GM11168 (cell line): Measurements from ENCODE around the gene PPP4R3B.
"Not testable (repeated sequence)": the region's sequence is repeated elsewhere in the genome, so short reads cannot be mapped to it uniquely, and the experiment has no call there.

ENCODE experiments used
- in situ Hi-C: fragments of 300-500 bp; cut with MboI; formaldehyde crosslinking; loops from one replicate; pipeline ENCODE4 v1.12.0; 2022; ENCODE audit warnings: low sequenced_read_pairs; ENCODE audit not compliant: unreplicated experiment

The PPP4R3B gene

GRCh38 chr2:55598056-55598795, 19.2 kb downstream of the PPP4R3B start:
- in situ Hi-C loops, result no loop called here

- in situ Hi-C loops, result not testable (repeated sequence)
Measured at GRCh38 chr2:55596795-55597194, 20.6 kb downstream of the PPP4R3B start.

- in situ Hi-C loops, result no loop called here
Measured at GRCh38 chr2:55595536-55595935, 21.9 kb downstream of the PPP4R3B start.

GRCh38 chr2:55592130-55592529, 25.3 kb downstream of the PPP4R3B start:
- in situ Hi-C loops, result no loop called here

- in situ Hi-C loops, result no loop called here
Measured at GRCh38 chr2:55590810-55591440, 26.5 kb downstream of the PPP4R3B start.

- in situ Hi-C loops, result no loop called here
Measured at GRCh38 chr2:55585451-55586080, 31.9 kb downstream of the PPP4R3B start.

GRCh38 chr2:55581874-55582547, 35.4 kb downstream of the PPP4R3B start:
- in situ Hi-C loops, result no loop called here

- in situ Hi-C loops, result no loop called here
Measured at GRCh38 chr2:55581435-55581834, 36.0 kb downstream of the PPP4R3B start.

- in situ Hi-C loops, result not testable (repeated sequence)
Measured at GRCh38 chr2:55569002-55569401, 48.4 kb downstream of the PPP4R3B start.

GRCh38 chr2:55567298-55567697, 50.1 kb downstream of the PPP4R3B start:
- in situ Hi-C loops, result no loop called here

- in situ Hi-C loops, result no loop called here
Measured at GRCh38 chr2:55565613-55566012, 51.8 kb downstream of the PPP4R3B start.

GRCh38 chr2:55560855-55561254, 56.6 kb downstream of the PPP4R3B start:
- in situ Hi-C loops, result no loop called here

- in situ Hi-C loops, result no loop called here
Measured at GRCh38 chr2:55556809-55557208, 60.6 kb downstream of the PPP4R3B start.

GRCh38 chr2:55555977-55556376, 61.4 kb downstream of the PPP4R3B start:
- in situ Hi-C loops, result no loop called here

GRCh38 chr2:55553321-55553720, 64.1 kb downstream of the PPP4R3B start:
- in situ Hi-C loops, result no loop called here

- in situ Hi-C loops, result no loop called here
Measured at GRCh38 chr2:55550368-55551102, 66.9 kb downstream of the PPP4R3B start.

- in situ Hi-C loops, result not testable (repeated sequence)
Measured at GRCh38 chr2:55547679-55548078, 69.7 kb downstream of the PPP4R3B start.

GRCh38 chr2:55547001-55547400, 70.4 kb downstream of the PPP4R3B start:
- in situ Hi-C loops, result no loop called here

- in situ Hi-C loops, result no loop called here
Measured at GRCh38 chr2:55530539-55531081, 86.8 kb downstream of the PPP4R3B start.

- in situ Hi-C loops, result no loop called here
Measured at GRCh38 chr2:55526174-55526573, 91.2 kb downstream of the PPP4R3B start.
